Measurements from ENCODE around the gene RAB11FIP4.

DNA sequence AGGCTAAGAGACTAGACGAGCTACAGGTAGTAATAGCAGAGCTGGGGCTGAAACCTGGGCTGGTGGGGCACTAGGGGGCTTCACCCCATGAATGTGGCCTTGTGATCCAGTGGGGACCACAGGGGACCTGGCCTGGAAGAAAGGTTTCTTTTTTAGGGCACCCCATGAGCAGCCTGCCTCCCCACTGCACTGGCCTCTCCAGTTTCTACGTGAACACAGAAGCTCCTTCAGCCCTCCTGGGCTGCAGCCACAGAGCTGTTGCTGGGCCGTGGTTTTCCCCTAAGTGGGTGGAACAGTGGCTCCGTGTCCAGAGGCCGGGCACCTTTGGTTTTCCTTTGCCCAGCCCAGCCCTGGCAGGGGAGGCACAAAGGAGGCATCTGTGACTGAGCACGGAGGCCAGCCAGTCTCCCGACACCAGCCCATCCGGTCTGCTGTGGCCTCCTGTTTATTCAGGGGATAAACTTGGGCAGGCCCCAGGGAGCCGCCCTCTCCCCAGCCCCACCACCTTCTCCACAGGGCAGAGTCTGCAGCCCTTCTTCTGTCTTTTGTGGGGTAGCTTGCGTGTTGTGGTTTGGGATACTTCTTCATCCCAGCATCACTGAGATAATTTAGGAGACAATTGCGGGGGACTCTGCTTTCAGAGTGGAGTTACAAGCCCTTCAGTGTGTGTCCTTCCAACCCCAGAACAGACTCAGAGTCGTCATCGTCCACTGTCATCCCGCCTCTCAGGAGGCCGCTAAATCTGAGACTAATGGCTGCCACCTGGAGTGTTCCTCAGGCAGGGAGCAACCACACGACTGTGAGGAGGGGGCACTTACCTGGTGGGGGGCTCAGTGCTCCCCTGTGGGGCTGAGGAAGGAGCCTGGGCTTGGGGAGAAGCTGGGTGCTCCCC lies 85.3 kb downstream of the RAB11FIP4 start:
- TF ChIP-seq CTCF (IDR thresholded peaks at IDR 0.05; ENCODE audit: borderline replicate concordance, extremely low read depth, low read length, poor library complexity, severe bottlenecking) = no peak
- no peak for TF ChIP-seq EZH2 (IDR thresholded peaks at IDR 0.05; ENCODE audit: borderline replicate concordance, low read depth, low read length, severe bottlenecking)
